ENCODE results near the gene NUDT5.
"Not testable (repeated sequence)": the region's sequence is repeated elsewhere in the genome, so short reads cannot be mapped to it uniquely, and the experiment has no call there.

NUDT5 gene

GRCh38 chr10:12237265-12238220, 41.9 kb upstream of the NUDT5 start:
- no peaks in the 10 kb centered on the region for H3K4me1 ChIP-seq
- no peak overlapping the region for H3K27ac ChIP-seq
- H3K4me2 ChIP-seq (ENCODE audit: low read length): no peak overlapping the region
- no peak overlapping the region for H2AFZ ChIP-seq
- TF ChIP-seq CTCF (IDR thresholded peaks at IDR 0.05): no peak
- H3K36me3 ChIP-seq (ENCODE audit: control insufficient read depth, insufficient read depth, low read length): no peaks in the 10 kb centered on the region
- H3K79me2 ChIP-seq: peaks cover 2% of the 10 kb centered on the region
- no peaks in the 10 kb centered on the region for H3K27me3 ChIP-seq (ENCODE audit: control insufficient read depth, insufficient read depth, low read length)
- no peak overlapping the region for H3K9ac ChIP-seq
- no peaks in the 10 kb centered on the region for H3K9me3 ChIP-seq (ENCODE audit: control insufficient read depth, low read length)
- no peak overlapping the region for H3K4me3 ChIP-seq (ENCODE audit: low read depth, low read length)

- no peaks in the 10 kb centered on the region for H3K36me3 ChIP-seq (ENCODE audit: control insufficient read depth, insufficient read depth, low read length)
- H3K4me3 ChIP-seq (ENCODE audit: low read depth, low read length): no peak overlapping the region
Measured at GRCh38 chr10:12235796-12236195, 40.1 kb upstream of the NUDT5 start.

GRCh38 chr10:12235116-12235694, 39.5 kb upstream of the NUDT5 start:
- H3K9ac ChIP-seq: no peak overlapping the region
- H3K4me3 ChIP-seq (ENCODE audit: low read depth, low read length): no peak overlapping the region
- H2AFZ ChIP-seq: no peak overlapping the region
- TF ChIP-seq CTCF (IDR thresholded peaks at IDR 0.05): no peak
- H3K27ac ChIP-seq: no peak overlapping the region
- H3K79me2 ChIP-seq: no peaks in the 10 kb centered on the region
- H3K36me3 ChIP-seq (ENCODE audit: control insufficient read depth, insufficient read depth, low read length): no peaks in the 10 kb centered on the region
- H3K4me1 ChIP-seq: no peaks in the 10 kb centered on the region
- H3K27me3 ChIP-seq (ENCODE audit: control insufficient read depth, insufficient read depth, low read length): no peaks in the 10 kb centered on the region
- no peaks in the 10 kb centered on the region for H3K9me3 ChIP-seq (ENCODE audit: control insufficient read depth, low read length)
- no peak overlapping the region for H3K4me2 ChIP-seq (ENCODE audit: low read length)

More at GRCh38 chr10:12235796-12236195, 40.1 kb upstream of the NUDT5 start:
- Histone ChIP-seq H3K79me2 (peaks cover 2% of the 10 kb centered on the region), H3K4me2 (ENCODE audit: low read length) (no peak overlapping the region), H2AFZ (no peak overlapping the region), H3K9ac (no peak overlapping the region), H3K4me1 (no peaks in the 10 kb centered on the region), H3K9me3 (ENCODE audit: control insufficient read depth, low read length) (no peaks in the 10 kb centered on the region), H3K27me3 (ENCODE audit: control insufficient read depth, insufficient read depth, low read length) (no peaks in the 10 kb centered on the region), H3K27ac (no peak overlapping the region)
- TF ChIP-seq CTCF (IDR thresholded peaks at IDR 0.05): no peak

- H3K36me3 ChIP-seq (ENCODE audit: control insufficient read depth, insufficient read depth, low read length); H3K27ac ChIP-seq; H3K9me3 ChIP-seq (ENCODE audit: control insufficient read depth, low read length): not testable (repeated sequence)
Measured at GRCh38 chr10:12234687-12235086, 39.0 kb upstream of the NUDT5 start.

GRCh38 chr10:12228851-12229250, 33.2 kb upstream of the NUDT5 start:
- Histone ChIP-seq H3K27me3 (ENCODE audit: control insufficient read depth, insufficient read depth, low read length) (no peaks in the 10 kb centered on the region), H3K4me1 (no peaks in the 10 kb centered on the region), H3K9ac (no peak overlapping the region), H3K4me3 (ENCODE audit: low read depth, low read length) (no peak overlapping the region), H3K36me3 (ENCODE audit: control insufficient read depth, insufficient read depth, low read length) (no peaks in the 10 kb centered on the region), H3K4me2 (ENCODE audit: low read length) (no peak overlapping the region), H2AFZ (no peak overlapping the region), H3K79me2 (peaks cover 4% of the 10 kb centered on the region), H3K9me3 (ENCODE audit: control insufficient read depth, low read length) (no peaks in the 10 kb centered on the region), H3K27ac (no peak overlapping the region)
- TF ChIP-seq CTCF (IDR thresholded peaks at IDR 0.05): no peak

More at GRCh38 chr10:12234687-12235086, 39.0 kb upstream of the NUDT5 start:
- H3K9ac ChIP-seq; H3K4me3 ChIP-seq (ENCODE audit: low read depth, low read length); H2AFZ ChIP-seq; H3K4me2 ChIP-seq (ENCODE audit: low read length); H3K27me3 ChIP-seq (ENCODE audit: control insufficient read depth, insufficient read depth, low read length); H3K79me2 ChIP-seq; H3K4me1 ChIP-seq: not testable (repeated sequence)

- not testable (repeated sequence) for H3K9me3 ChIP-seq (ENCODE audit: control insufficient read depth, low read length); H3K27ac ChIP-seq; H3K36me3 ChIP-seq (ENCODE audit: control insufficient read depth, insufficient read depth, low read length); H3K79me2 ChIP-seq; H3K4me3 ChIP-seq (ENCODE audit: low read depth, low read length); H3K4me2 ChIP-seq (ENCODE audit: low read length); H3K4me1 ChIP-seq; H3K9ac ChIP-seq; H2AFZ ChIP-seq; H3K27me3 ChIP-seq (ENCODE audit: control insufficient read depth, insufficient read depth, low read length)
Measured at GRCh38 chr10:12226438-12226837, 30.7 kb upstream of the NUDT5 start.
